Left ventricle myocardium inferior (tissue), 1 donor: ENCODE results near the gene ZSCAN31. TPM values are rescaled to one million over a fixed set of nuclear protein-coding genes. Genes with fewer than 3 reads are reported as not detected.

Experiments
- DNase-seq: peaks from one replicate; pipeline ENCODE4 v3.0.0-alpha.2; 2020
- H3K27ac ChIP-seq: fragments of 200-600 bp; replicated peaks from 2 replicates; pipeline ENCODE4 v1.8.0; 2021
- H3K27me3 ChIP-seq: fragments of 200-600 bp; 2 replicates; pipeline ENCODE4 v1.8.0; 2021; ENCODE audit warnings: low read depth
- H3K36me3 ChIP-seq: fragments of 200-600 bp; 2 replicates; pipeline ENCODE4 v1.8.0; 2021
- H3K4me1 ChIP-seq: fragments of 200-600 bp; 2 replicates; pipeline ENCODE4 v1.8.0; 2021
- H3K4me3 ChIP-seq: fragments of 200-600 bp; 2 replicates; pipeline ENCODE4 v1.8.0; 2021; ENCODE audit warnings: mild to moderate bottlenecking, moderate library complexity
- H3K9me3 ChIP-seq: fragments of 200-600 bp; replicated peaks from 2 replicates; pipeline ENCODE4 v1.8.0; 2021
- intact Hi-C: fragments of 100-400 bp; cut with micrococcal nuclease; formaldehyde crosslinking; loops from one replicate; pipeline ENCODE4 v1.11.0; 2022
- total RNA-seq: library from RNA; stranded (reverse); fragmentation: NEBNext Ultra II Directional; extraction: Animal tissue kit (Norgen Biotek cat#: 25700); gene quantifications from one replicate; pipeline ENCODE4 v1.2.1, GENCODE V29; 2021
- TF ChIP-seq, protein P1 (sequence below): fragments of 200-600 bp; IDR thresholded peaks from 2 replicates; pipeline ENCODE4 v1.8.0; 2021; ENCODE audit warnings: antibody characterized with exemption, mild to moderate bottlenecking, borderline replicate concordance
- donor health status: DM: no; HTN: yes; CAD: no; lungs with severe emphysema.

Gene ZSCAN31
- total RNA-seq, 1 donor from 2014 or later = 8.0 TPM

DNA sequence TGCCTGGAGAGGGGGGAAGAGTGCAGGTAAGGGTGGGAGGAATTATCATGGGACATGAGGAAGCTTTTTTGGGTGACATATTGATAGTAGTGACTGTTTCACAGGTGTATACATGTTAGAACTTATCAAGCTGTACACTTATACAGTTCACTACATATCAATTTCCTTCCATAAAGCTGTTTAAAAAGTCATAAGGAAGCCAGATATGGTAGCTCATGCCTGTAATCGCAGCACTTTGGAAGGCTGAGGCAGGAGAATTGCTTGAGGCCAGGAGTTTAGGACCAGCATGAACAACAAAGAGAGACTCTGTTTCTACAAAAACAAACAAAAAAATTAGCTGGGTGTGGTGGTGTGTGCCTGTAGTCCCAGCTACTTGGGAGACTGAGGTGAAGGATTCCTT lies 41.9 kb upstream of the ZSCAN31 start:
- TF ChIP-seq, protein P1, sequence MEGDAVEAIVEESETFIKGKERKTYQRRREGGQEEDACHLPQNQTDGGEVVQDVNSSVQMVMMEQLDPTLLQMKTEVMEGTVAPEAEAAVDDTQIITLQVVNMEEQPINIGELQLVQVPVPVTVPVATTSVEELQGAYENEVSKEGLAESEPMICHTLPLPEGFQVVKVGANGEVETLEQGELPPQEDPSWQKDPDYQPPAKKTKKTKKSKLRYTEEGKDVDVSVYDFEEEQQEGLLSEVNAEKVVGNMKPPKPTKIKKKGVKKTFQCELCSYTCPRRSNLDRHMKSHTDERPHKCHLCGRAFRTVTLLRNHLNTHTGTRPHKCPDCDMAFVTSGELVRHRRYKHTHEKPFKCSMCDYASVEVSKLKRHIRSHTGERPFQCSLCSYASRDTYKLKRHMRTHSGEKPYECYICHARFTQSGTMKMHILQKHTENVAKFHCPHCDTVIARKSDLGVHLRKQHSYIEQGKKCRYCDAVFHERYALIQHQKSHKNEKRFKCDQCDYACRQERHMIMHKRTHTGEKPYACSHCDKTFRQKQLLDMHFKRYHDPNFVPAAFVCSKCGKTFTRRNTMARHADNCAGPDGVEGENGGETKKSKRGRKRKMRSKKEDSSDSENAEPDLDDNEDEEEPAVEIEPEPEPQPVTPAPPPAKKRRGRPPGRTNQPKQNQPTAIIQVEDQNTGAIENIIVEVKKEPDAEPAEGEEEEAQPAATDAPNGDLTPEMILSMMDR = no peak
- H3K27ac ChIP-seq = no peak overlapping the region
- no peaks in the 10 kb centered on the region for H3K27me3 ChIP-seq
- H3K4me3 ChIP-seq = no peak overlapping the region
- no peak for DNase-seq
- peaks cover 9% of the 10 kb centered on the region for H3K9me3 ChIP-seq
- intact Hi-C loops = no loop called here
- H3K4me1 ChIP-seq = peaks cover 26% of the 10 kb centered on the region
- peaks cover 45% of the 10 kb centered on the region for H3K36me3 ChIP-seq

DNA sequence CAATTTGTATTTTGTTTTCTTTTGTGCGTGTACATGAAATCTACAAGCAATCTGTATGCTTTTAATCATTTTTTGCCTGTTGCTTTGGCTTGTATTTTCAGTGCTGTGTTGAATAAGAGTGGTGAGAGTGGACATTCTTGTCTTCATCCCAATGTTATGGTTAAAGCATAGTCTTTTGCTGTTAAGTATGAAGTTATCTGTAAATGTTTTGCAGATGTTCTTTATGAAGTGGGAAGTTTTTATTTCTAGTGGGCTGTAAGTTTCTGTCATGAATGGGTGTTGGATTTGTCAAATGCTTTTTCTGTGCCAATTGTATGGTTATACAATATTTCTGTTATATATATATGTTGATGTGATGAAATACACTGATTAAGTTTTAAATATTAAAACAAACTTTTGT lies 38.0 kb upstream of the ZSCAN31 start:
- no peak for DNase-seq
- Histone ChIP-seq H3K4me3 (no peak overlapping the region), H3K4me1 (no peaks in the 10 kb centered on the region), H3K36me3 (peaks cover 23% of the 10 kb centered on the region), H3K27me3 (no peaks in the 10 kb centered on the region), H3K27ac (no peak overlapping the region), H3K9me3 (peaks cover 8% of the 10 kb centered on the region)
- intact Hi-C loops = no loop called here
- TF ChIP-seq, protein P1 = no peak

DNA sequence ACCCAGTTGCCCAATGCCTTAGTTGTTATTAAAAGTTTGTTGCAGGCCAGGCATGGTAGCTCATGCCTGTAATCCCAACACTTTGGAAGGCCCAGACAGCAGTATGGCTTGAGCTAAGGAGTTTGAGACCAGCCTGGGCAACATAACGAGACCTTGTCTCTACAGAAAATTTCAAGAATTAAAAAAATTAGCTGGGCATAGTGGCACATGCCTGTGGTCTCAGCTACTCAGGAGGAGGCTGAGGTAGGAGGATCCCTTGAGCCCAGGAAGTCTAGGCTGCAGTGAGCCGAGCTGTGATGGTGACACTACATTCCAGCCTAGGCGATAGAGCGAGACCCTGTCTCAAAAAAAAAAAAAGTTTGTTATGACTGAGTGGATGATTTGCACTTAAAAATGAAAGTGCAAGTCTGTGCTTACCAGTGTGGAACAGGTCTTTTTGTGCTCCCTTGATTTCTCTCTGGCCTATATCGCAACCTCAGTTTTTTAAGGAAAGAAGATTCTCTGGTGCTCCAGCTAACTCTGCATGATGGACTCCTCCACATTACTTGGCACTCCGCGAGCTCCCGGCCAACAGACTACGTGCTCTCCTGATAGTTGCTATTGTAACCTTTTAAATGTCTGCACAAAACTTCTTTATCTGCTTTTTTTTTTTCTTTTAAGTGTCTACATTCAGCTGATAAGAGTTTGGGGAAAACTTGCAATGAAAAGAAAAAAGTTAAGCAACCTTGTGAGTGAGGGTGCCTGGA lies 35.9 kb upstream of the ZSCAN31 start:
- Histone ChIP-seq H3K36me3 (peaks cover 20% of the 10 kb centered on the region), H3K9me3 (no peaks in the 10 kb centered on the region), H3K4me1 (no peaks in the 10 kb centered on the region), H3K4me3 (no peak overlapping the region), H3K27me3 (no peaks in the 10 kb centered on the region), H3K27ac (no peak overlapping the region)
- TF ChIP-seq, protein P1 = no peak
- intact Hi-C loops = no loop called here
- no peak for DNase-seq

DNA sequence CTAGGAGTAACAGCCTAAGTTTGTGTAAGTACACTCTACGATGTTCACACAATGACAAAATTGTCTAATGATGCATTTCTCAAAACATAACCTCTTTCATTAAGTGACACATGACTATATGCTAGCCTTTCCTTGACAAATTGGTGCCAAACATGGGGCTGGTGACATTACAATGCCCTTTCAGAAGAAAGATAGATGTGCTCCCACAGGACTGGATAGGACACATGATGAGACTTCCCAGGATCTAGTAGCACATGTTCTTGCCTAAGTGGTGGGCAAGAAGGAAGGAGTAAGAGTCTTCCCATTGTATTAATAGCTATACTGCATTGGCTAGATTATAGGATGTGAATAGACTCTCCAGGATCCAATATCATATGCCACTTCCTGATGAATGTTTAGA lies 35.3 kb upstream of the ZSCAN31 start:
- intact Hi-C loops = no loop called here
- Histone ChIP-seq H3K27me3 (no peaks in the 10 kb centered on the region), H3K9me3 (no peaks in the 10 kb centered on the region), H3K36me3 (peaks cover 26% of the 10 kb centered on the region), H3K4me3 (no peak overlapping the region), H3K27ac (no peak overlapping the region), H3K4me1 (no peaks in the 10 kb centered on the region)
- no peak for DNase-seq
- TF ChIP-seq, protein P1 = no peak

DNA sequence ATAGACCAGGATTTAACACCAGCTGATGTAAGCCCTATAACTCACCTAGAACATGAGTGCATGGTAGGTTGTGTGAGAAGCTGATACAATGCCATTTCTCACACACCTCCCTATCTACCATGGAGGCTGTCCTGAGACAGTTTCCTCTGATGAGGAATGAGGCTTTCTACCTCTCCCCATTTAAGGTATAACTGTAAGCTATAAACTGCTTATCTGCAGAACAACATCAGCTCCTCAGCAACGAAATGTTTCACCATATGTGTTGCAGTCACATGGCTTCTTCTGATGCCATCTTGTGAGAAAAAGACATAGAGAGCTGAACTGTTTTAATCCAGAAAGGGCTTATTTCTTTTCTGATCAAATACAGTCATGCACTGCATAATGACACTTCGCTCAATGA lies 34.5 kb upstream of the ZSCAN31 start:
- DNase-seq = no peak
- TF ChIP-seq, protein P1 = no peak
- intact Hi-C loops = no loop called here
- H3K27me3 ChIP-seq = no peaks in the 10 kb centered on the region
- H3K27ac ChIP-seq = no peak overlapping the region
- H3K36me3 ChIP-seq = peaks cover 34% of the 10 kb centered on the region
- no peak overlapping the region for H3K4me3 ChIP-seq
- no peaks in the 10 kb centered on the region for H3K4me1 ChIP-seq
- no peaks in the 10 kb centered on the region for H3K9me3 ChIP-seq
